CD4-positive, alpha-beta T cell treated with Interleukin-1 beta for 1 hour (primary cell): ENCODE measurements around the gene ZSCAN30.
"Not testable (repeated sequence)": the region's sequence is repeated elsewhere in the genome, so short reads cannot be mapped to it uniquely, and the experiment has no call there.

ENCODE experiments used
- DNase-seq, 2 donors: peaks; one replicate each; pipeline ENCODE4 v3.0.0-alpha.2; 2020 to 2022

ZSCAN30 gene

GRCh38 chr18:35231052-35231451 lies 59.0 kb downstream of the ZSCAN30 start:
- DNase-seq: peak; percentile 80 to 85

GRCh38 chr18:35227254-35227653 lies 62.8 kb downstream of the ZSCAN30 start:
- no peak for DNase-seq

GRCh38 chr18:35223797-35224196 lies 66.2 kb downstream of the ZSCAN30 start:
- no peak for DNase-seq

- no peak for DNase-seq
Observed at GRCh38 chr18:35220424-35220823, 69.6 kb downstream of the ZSCAN30 start.

GRCh38 chr18:35219331-35219730 lies 70.7 kb downstream of the ZSCAN30 start:
- not testable (repeated sequence) for DNase-seq

GRCh38 chr18:35216611-35217010 lies 73.4 kb downstream of the ZSCAN30 start:
- not testable (repeated sequence) for DNase-seq

GRCh38 chr18:35215026-35215425 lies 75.0 kb downstream of the ZSCAN30 start:
- no peak for DNase-seq

GRCh38 chr18:35205746-35206458 lies 84.1 kb downstream of the ZSCAN30 start:
- not testable (repeated sequence) for DNase-seq

GRCh38 chr18:35205199-35205712 lies 84.8 kb downstream of the ZSCAN30 start:
- DNase-seq: no peak

- DNase-seq: no peak
Observed at GRCh38 chr18:35203067-35203466, 87.0 kb downstream of the ZSCAN30 start.

- no peak for DNase-seq
Observed at GRCh38 chr18:35201256-35201931, 88.6 kb downstream of the ZSCAN30 start.
